HEK293 (cell line): Measurements from ENCODE around the gene SNCAIP.

ENCODE experiments used
- HOXA7 ChIP-seq: sonication (generic); formaldehyde crosslinking; IDR thresholded peaks from 2 replicates; pipeline ENCODE4 v1.8.1; 2022; ENCODE audit warnings: missing genetic modification reagents, borderline replicate concordance
- KLF10 ChIP-seq: fragments of 450-650 bp; IDR thresholded peaks from 2 replicates; pipeline ENCODE4 v1.5.1; 2018; ENCODE audit warnings: missing biosample characterization, mild to moderate bottlenecking, missing genetic modification characterization
- TRIM28 ChIP-seq: IDR thresholded peaks from 2 replicates; pipeline ENCODE4 v1.6.1; 2011; ENCODE audit warnings: low read length, control low read depth, borderline replicate concordance
- ZBTB8A ChIP-seq: fragments of 450-650 bp; formaldehyde crosslinking; IDR thresholded peaks from 2 replicates; pipeline ENCODE4 v1.5.1; 2016; ENCODE audit warnings: missing biosample characterization, missing genetic modification characterization
- ZFP41 ChIP-seq: fragments of 450-650 bp; formaldehyde crosslinking; IDR thresholded peaks from 2 replicates; pipeline ENCODE4 v1.5.1; 2016; ENCODE audit warnings: missing biosample characterization, missing genetic modification characterization, borderline replicate concordance
- ZNF16 ChIP-seq: fragments of 450-650 bp; formaldehyde crosslinking; IDR thresholded peaks from 2 replicates; pipeline ENCODE4 v1.5.1; 2016; ENCODE audit warnings: low read depth, missing biosample characterization, missing genetic modification characterization
- ZNF239 ChIP-seq: fragments of 450-650 bp; formaldehyde crosslinking; IDR thresholded peaks from 2 replicates; pipeline ENCODE4 v1.5.1; 2016; ENCODE audit warnings: missing biosample characterization, missing genetic modification characterization
- ZNF37A ChIP-seq: fragments of 450-650 bp; IDR thresholded peaks from 2 replicates; pipeline ENCODE4 v1.5.1; 2018; ENCODE audit warnings: missing biosample characterization, missing genetic modification characterization
- ZNF670 ChIP-seq: fragments of 450-650 bp; formaldehyde crosslinking; IDR thresholded peaks from 2 replicates; pipeline ENCODE4 v1.5.1; 2016; ENCODE audit warnings: missing biosample characterization, missing genetic modification characterization, low read depth
- ZNF830 ChIP-seq: fragments of 450-650 bp; IDR thresholded peaks from 2 replicates; pipeline ENCODE4 v1.5.0; 2018; ENCODE audit warnings: missing biosample characterization, missing genetic modification characterization, low read depth, mild to moderate bottlenecking, moderate library complexity
- ZSCAN30 ChIP-seq: fragments of 450-650 bp; IDR thresholded peaks from 2 replicates; pipeline ENCODE4 v1.5.1; 2018; ENCODE audit warnings: missing biosample characterization, mild to moderate bottlenecking, missing genetic modification characterization, moderate library complexity
- TF ChIP-seq, protein P1 (sequence below): fragments of 450-650 bp; formaldehyde crosslinking; IDR thresholded peaks from 2 replicates; pipeline ENCODE4 v1.5.1; 2016; ENCODE audit warnings: missing biosample characterization, missing genetic modification characterization
- TF ChIP-seq, protein P2 (sequence below): fragments of 450-650 bp; formaldehyde crosslinking; IDR thresholded peaks from 2 replicates; pipeline ENCODE4 v1.5.1; 2016; ENCODE audit warnings: missing biosample characterization, missing genetic modification characterization
- TF ChIP-seq, protein P3 (sequence below): fragments of 450-650 bp; formaldehyde crosslinking; IDR thresholded peaks from 2 replicates; pipeline ENCODE4 v1.5.1; 2016; ENCODE audit warnings: missing biosample characterization, missing genetic modification characterization

DNA sequence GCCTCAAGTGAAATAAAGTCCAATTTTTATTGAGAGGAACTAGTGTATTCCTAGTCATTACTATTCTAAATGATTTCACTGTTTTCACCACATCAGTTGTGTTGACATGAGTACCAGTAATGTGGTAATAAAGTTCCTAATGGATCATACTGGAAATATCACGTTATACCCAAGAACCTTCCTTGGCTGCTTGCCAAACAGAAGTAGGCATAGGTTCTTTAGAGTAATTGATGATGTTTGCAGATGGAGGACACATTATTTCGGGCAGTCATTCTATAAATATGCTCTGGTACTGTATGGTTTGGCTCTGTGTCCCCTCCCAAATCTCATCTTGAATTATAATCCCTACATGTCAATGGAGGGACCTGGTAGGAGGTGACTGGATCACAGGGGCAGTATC, 15.1 kb downstream of the SNCAIP start:
- TF ChIP-seq ZNF830 (no peak), HOXA7 (CRISPR knock-in tag) (no peak), ZNF239 (tag by site-specific recombination) (no peak), ZBTB8A (tag by site-specific recombination) (no peak), ZSCAN30 (tag by site-specific recombination) (no peak), ZFP41 (tag by site-specific recombination) (no peak), TRIM28 (no peak), ZNF37A (no peak), ZNF16 (tag by site-specific recombination) (no peak), ZNF670 (tag by site-specific recombination) (no peak), KLF10 (no peak)
- TF ChIP-seq, protein P1, sequence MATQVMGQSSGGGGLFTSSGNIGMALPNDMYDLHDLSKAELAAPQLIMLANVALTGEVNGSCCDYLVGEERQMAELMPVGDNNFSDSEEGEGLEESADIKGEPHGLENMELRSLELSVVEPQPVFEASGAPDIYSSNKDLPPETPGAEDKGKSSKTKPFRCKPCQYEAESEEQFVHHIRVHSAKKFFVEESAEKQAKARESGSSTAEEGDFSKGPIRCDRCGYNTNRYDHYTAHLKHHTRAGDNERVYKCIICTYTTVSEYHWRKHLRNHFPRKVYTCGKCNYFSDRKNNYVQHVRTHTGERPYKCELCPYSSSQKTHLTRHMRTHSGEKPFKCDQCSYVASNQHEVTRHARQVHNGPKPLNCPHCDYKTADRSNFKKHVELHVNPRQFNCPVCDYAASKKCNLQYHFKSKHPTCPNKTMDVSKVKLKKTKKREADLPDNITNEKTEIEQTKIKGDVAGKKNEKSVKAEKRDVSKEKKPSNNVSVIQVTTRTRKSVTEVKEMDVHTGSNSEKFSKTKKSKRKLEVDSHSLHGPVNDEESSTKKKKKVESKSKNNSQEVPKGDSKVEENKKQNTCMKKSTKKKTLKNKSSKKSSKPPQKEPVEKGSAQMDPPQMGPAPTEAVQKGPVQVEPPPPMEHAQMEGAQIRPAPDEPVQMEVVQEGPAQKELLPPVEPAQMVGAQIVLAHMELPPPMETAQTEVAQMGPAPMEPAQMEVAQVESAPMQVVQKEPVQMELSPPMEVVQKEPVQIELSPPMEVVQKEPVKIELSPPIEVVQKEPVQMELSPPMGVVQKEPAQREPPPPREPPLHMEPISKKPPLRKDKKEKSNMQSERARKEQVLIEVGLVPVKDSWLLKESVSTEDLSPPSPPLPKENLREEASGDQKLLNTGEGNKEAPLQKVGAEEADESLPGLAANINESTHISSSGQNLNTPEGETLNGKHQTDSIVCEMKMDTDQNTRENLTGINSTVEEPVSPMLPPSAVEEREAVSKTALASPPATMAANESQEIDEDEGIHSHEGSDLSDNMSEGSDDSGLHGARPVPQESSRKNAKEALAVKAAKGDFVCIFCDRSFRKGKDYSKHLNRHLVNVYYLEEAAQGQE (tag by site-specific recombination): no peak
- TF ChIP-seq, protein P2, sequence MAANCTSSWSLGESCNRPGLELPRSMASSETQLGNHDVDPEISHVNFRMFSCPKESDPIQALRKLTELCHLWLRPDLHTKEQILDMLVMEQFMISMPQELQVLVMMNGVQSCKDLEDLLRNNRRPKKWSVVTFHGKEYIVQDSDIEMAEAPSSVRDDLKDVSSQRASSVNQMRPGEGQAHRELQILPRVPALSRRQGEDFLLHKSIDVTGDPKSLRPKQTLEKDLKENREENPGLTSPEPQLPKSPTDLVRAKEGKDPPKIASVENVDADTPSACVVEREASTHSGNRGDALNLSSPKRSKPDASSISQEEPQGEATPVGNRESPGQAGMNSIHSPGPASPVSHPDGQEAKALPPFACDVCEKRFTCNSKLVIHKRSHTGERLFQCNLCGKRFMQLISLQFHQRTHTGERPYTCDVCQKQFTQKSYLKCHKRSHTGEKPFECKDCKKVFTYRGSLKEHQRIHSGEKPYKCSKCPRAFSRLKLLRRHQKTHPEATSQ (tag by site-specific recombination): no peak
- TF ChIP-seq, protein P3, sequence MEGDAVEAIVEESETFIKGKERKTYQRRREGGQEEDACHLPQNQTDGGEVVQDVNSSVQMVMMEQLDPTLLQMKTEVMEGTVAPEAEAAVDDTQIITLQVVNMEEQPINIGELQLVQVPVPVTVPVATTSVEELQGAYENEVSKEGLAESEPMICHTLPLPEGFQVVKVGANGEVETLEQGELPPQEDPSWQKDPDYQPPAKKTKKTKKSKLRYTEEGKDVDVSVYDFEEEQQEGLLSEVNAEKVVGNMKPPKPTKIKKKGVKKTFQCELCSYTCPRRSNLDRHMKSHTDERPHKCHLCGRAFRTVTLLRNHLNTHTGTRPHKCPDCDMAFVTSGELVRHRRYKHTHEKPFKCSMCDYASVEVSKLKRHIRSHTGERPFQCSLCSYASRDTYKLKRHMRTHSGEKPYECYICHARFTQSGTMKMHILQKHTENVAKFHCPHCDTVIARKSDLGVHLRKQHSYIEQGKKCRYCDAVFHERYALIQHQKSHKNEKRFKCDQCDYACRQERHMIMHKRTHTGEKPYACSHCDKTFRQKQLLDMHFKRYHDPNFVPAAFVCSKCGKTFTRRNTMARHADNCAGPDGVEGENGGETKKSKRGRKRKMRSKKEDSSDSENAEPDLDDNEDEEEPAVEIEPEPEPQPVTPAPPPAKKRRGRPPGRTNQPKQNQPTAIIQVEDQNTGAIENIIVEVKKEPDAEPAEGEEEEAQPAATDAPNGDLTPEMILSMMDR: no peak
